ENCODE measurements around the gene ZBTB24. TPM values are rescaled to one million over a fixed set of nuclear protein-coding genes. Genes with fewer than 3 reads are reported as not detected.

Gene ZBTB24
- total RNA-seq, 1 experiment from 2014 or later: 17.8 TPM

Other genes with a start within 250 kb of the ZBTB24 start
- 79.0 and 84.7 TPM in 2 replicates for gene CD164, start 100.8 kb downstream of the ZBTB24 start, total RNA-seq (2014; rRNA removed; shearing (Covaris generic))
- 0.35 TPM in 1 of 2 replicates, not detected in the other for gene PPIL6, start 42.6 kb downstream of the ZBTB24 start, total RNA-seq (2014; rRNA removed; shearing (Covaris generic))
- gene SMPD2, start 42.5 kb downstream of the ZBTB24 start, total RNA-seq (2014; rRNA removed; shearing (Covaris generic)): 11.3 and 13.2 TPM in 2 replicates
- 45.1 and 56.9 TPM in 2 replicates for gene MICAL1, start 27.4 kb downstream of the ZBTB24 start, total RNA-seq (2014; rRNA removed; shearing (Covaris generic))
- 1.2 and 1.5 TPM in 2 replicates for gene AK9, start 208.0 kb upstream of the ZBTB24 start, total RNA-seq (2014; rRNA removed; shearing (Covaris generic))
- 19.0 and 23.6 TPM in 2 replicates for gene FIG4, start 208.1 kb upstream of the ZBTB24 start, total RNA-seq (2014; rRNA removed; shearing (Covaris generic))

All from H7 (cell line).